Measurements from ENCODE around the gene GPR39. TPM values are rescaled to one million over a fixed set of nuclear protein-coding genes. Genes with fewer than 3 reads are reported as not detected.

The GPR39 gene
- polyA plus RNA-seq, 1 donor from 2014 or later, result 1.1 TPM

DNA sequence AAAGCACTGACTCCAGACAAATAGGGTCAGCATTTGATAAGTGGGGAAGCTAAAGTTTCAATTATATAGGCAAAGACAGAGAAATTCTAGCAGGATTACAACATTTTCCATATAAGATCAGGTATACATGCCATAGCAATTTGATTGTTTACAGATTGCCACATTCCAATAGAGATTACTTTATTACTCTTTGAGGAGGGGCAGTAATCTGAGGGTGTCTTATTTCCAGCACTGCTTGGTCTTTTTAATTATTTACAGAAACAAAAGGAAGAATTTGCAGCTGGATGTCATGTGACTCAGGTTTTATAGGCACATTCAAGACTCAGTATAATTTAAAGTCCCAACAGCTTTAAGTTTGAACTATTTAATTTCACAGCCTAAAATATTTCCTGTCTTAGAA is 42.5 kb upstream of the GPR39 start:
- no peaks in the 10 kb centered on the region for H3K27me3 ChIP-seq (ENCODE audit: insufficient read depth, low read depth, low read length)
- no peak for TF ChIP-seq POLR2AphosphoS5 (IDR thresholded peaks at IDR 0.05)
- no peak for TF ChIP-seq EZH2 (IDR thresholded peaks at IDR 0.05; ENCODE audit: borderline replicate concordance, insufficient read depth, low read length, poor library complexity, severe bottlenecking)
- TF ChIP-seq TAF1 (IDR thresholded peaks at IDR 0.05; ENCODE audit: low read depth), result no peak
- H3K36me3 ChIP-seq (ENCODE audit: insufficient read depth, low read length), result no peaks in the 10 kb centered on the region

DNA sequence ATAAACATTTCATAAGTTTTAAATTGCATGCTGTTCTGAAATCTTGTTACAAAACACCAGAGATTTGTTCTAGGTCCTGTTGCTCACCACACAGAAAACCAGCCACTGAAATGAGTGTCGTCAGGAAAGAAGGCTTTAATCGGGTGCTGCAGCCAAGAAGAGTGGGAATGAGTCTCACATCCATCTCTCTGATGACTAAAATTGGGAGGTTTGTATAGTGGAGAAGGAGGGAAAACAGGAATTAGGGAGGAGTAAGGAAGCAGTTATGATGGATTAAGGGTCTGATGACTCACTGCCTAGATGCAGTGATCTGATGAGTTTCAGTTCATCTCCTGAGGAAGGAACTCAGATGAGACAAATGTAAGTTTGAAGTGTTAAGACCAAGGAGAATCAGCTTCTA is 42.1 kb upstream of the GPR39 start:
- no peak for TF ChIP-seq EZH2 (IDR thresholded peaks at IDR 0.05; ENCODE audit: borderline replicate concordance, insufficient read depth, low read length, poor library complexity, severe bottlenecking)
- TF ChIP-seq POLR2AphosphoS5 (IDR thresholded peaks at IDR 0.05), result no peak
- TF ChIP-seq, protein P1, sequence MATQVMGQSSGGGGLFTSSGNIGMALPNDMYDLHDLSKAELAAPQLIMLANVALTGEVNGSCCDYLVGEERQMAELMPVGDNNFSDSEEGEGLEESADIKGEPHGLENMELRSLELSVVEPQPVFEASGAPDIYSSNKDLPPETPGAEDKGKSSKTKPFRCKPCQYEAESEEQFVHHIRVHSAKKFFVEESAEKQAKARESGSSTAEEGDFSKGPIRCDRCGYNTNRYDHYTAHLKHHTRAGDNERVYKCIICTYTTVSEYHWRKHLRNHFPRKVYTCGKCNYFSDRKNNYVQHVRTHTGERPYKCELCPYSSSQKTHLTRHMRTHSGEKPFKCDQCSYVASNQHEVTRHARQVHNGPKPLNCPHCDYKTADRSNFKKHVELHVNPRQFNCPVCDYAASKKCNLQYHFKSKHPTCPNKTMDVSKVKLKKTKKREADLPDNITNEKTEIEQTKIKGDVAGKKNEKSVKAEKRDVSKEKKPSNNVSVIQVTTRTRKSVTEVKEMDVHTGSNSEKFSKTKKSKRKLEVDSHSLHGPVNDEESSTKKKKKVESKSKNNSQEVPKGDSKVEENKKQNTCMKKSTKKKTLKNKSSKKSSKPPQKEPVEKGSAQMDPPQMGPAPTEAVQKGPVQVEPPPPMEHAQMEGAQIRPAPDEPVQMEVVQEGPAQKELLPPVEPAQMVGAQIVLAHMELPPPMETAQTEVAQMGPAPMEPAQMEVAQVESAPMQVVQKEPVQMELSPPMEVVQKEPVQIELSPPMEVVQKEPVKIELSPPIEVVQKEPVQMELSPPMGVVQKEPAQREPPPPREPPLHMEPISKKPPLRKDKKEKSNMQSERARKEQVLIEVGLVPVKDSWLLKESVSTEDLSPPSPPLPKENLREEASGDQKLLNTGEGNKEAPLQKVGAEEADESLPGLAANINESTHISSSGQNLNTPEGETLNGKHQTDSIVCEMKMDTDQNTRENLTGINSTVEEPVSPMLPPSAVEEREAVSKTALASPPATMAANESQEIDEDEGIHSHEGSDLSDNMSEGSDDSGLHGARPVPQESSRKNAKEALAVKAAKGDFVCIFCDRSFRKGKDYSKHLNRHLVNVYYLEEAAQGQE (IDR thresholded peaks at IDR 0.05; ENCODE audit: borderline replicate concordance), result no peak
- TF ChIP-seq MXI1 (conservative IDR thresholded peaks at IDR 0.05; ENCODE audit: poor library complexity, severe bottlenecking), result no peak
- TF ChIP-seq RAD21 (conservative IDR thresholded peaks at IDR 0.05), result no peak
- TF ChIP-seq EP300 (conservative IDR thresholded peaks at IDR 0.05; ENCODE audit: poor library complexity, severe bottlenecking), result no peak
- TF ChIP-seq, protein P2, sequence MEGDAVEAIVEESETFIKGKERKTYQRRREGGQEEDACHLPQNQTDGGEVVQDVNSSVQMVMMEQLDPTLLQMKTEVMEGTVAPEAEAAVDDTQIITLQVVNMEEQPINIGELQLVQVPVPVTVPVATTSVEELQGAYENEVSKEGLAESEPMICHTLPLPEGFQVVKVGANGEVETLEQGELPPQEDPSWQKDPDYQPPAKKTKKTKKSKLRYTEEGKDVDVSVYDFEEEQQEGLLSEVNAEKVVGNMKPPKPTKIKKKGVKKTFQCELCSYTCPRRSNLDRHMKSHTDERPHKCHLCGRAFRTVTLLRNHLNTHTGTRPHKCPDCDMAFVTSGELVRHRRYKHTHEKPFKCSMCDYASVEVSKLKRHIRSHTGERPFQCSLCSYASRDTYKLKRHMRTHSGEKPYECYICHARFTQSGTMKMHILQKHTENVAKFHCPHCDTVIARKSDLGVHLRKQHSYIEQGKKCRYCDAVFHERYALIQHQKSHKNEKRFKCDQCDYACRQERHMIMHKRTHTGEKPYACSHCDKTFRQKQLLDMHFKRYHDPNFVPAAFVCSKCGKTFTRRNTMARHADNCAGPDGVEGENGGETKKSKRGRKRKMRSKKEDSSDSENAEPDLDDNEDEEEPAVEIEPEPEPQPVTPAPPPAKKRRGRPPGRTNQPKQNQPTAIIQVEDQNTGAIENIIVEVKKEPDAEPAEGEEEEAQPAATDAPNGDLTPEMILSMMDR (IDR thresholded peaks at IDR 0.05; ENCODE audit: poor library complexity, severe bottlenecking), result no peak
- no peak for TF ChIP-seq SMC3 (conservative IDR thresholded peaks at IDR 0.05; ENCODE audit: poor library complexity)
- TF ChIP-seq TAF1 (IDR thresholded peaks at IDR 0.05; ENCODE audit: low read depth), result no peak
- no peaks in the 10 kb centered on the region for H3K9me3 ChIP-seq (ENCODE audit: low read length)
- H2AFZ ChIP-seq (ENCODE audit: low read depth, low read length), result no peak overlapping the region
- H3F3A ChIP-seq (ENCODE audit: insufficient read depth, low read length, poor library complexity, severe bottlenecking), result no peaks in the 10 kb centered on the region
- H3K4me3 ChIP-seq (ENCODE audit: low read length), result no peak overlapping the region
- no peaks in the 10 kb centered on the region for H3K9me2 ChIP-seq (ENCODE audit: insufficient read depth, low read length)
- H3K27ac ChIP-seq (ENCODE audit: low read length), result no peak overlapping the region
- no peak overlapping the region for H3K4me2 ChIP-seq (ENCODE audit: low read length)
- no peaks in the 10 kb centered on the region for H3K79me2 ChIP-seq (replicated peaks; ENCODE audit: insufficient read depth, low read length)
- H3K27me3 ChIP-seq (ENCODE audit: insufficient read depth, low read depth, low read length), result no peaks in the 10 kb centered on the region
- H3K36me3 ChIP-seq (ENCODE audit: insufficient read depth, low read length), result no peaks in the 10 kb centered on the region
- H3K9ac ChIP-seq (ENCODE audit: low read length), result no peak overlapping the region
- no peaks in the 10 kb centered on the region for H4K20me1 ChIP-seq (ENCODE audit: insufficient read depth)

More for the DNA sequence above, 42.5 kb upstream of the GPR39 start:
- H3K4me2 ChIP-seq (ENCODE audit: low read length), result no peak overlapping the region
- H3K9ac ChIP-seq (ENCODE audit: low read length), result no peak overlapping the region
- H3F3A ChIP-seq (ENCODE audit: insufficient read depth, low read length, poor library complexity, severe bottlenecking), result no peaks in the 10 kb centered on the region
- H2AFZ ChIP-seq (ENCODE audit: low read depth, low read length), result no peak overlapping the region
- H3K9me3 ChIP-seq (ENCODE audit: low read length), result no peaks in the 10 kb centered on the region
- no peak overlapping the region for H3K4me3 ChIP-seq (ENCODE audit: low read length)
- no peak overlapping the region for H3K27ac ChIP-seq (ENCODE audit: low read length)
- no peaks in the 10 kb centered on the region for H3K9me2 ChIP-seq (ENCODE audit: insufficient read depth, low read length)
- H3K79me2 ChIP-seq (replicated peaks; ENCODE audit: insufficient read depth, low read length), result no peaks in the 10 kb centered on the region
- no peaks in the 10 kb centered on the region for H4K20me1 ChIP-seq (ENCODE audit: insufficient read depth)

DNA sequence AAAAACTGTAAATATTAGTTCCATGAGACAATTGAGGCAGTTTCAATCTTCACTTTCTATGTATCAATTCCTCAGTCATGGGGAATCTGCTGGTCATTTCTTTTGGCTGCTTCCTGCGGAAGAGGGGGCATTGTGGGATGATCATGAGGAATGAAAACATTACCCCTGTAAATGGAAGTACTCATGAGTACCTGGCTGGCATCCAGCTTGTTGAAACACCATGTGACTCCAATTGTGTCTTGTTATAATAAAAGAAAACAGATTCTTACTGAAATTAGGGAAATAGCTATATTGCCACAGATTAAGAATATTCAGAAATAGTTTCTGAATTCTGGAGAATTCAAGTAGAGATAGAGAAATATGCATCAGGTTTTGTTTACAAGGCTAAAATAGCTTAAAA is 41.6 kb upstream of the GPR39 start:
- Histone ChIP-seq H3K27me3 (ENCODE audit: insufficient read depth, low read depth, low read length) (no peaks in the 10 kb centered on the region), H3K79me2 (replicated peaks; ENCODE audit: insufficient read depth, low read length) (no peaks in the 10 kb centered on the region), H4K20me1 (ENCODE audit: insufficient read depth) (no peaks in the 10 kb centered on the region), H3K4me2 (ENCODE audit: low read length) (no peak overlapping the region), H3K9ac (ENCODE audit: low read length) (no peak overlapping the region), H2AFZ (ENCODE audit: low read depth, low read length) (no peak overlapping the region), H3K4me3 (ENCODE audit: low read length) (no peak overlapping the region), H3K9me2 (ENCODE audit: insufficient read depth, low read length) (no peaks in the 10 kb centered on the region), H3K9me3 (ENCODE audit: low read length) (no peaks in the 10 kb centered on the region), H3K27ac (ENCODE audit: low read length) (no peak overlapping the region), H3K36me3 (ENCODE audit: insufficient read depth, low read length) (no peaks in the 10 kb centered on the region), H3F3A (ENCODE audit: insufficient read depth, low read length, poor library complexity, severe bottlenecking) (no peaks in the 10 kb centered on the region)
- TF ChIP-seq, protein P2 (IDR thresholded peaks at IDR 0.05; ENCODE audit: poor library complexity, severe bottlenecking), result no peak
- TF ChIP-seq, protein P1 (IDR thresholded peaks at IDR 0.05; ENCODE audit: borderline replicate concordance), result no peak
- TF ChIP-seq EP300 (conservative IDR thresholded peaks at IDR 0.05; ENCODE audit: poor library complexity, severe bottlenecking) (no peak), RAD21 (conservative IDR thresholded peaks at IDR 0.05) (no peak), MXI1 (conservative IDR thresholded peaks at IDR 0.05; ENCODE audit: poor library complexity, severe bottlenecking) (no peak), SMC3 (conservative IDR thresholded peaks at IDR 0.05; ENCODE audit: poor library complexity) (no peak), POLR2AphosphoS5 (IDR thresholded peaks at IDR 0.05) (no peak)
